IPS-18a (cell line): ENCODE measurements around the gene SLC9A6.
"Not testable (repeated sequence)": the region's sequence is repeated elsewhere in the genome, so short reads cannot be mapped to it uniquely, and the experiment has no call there.

Source experiments
- H3K27ac ChIP-seq: one replicate; pipeline ENCODE4 v1.5.1; 2013; ENCODE audit warnings: low read length
- H3K27me3 ChIP-seq: one replicate; pipeline ENCODE4 v1.6.1; 2013; ENCODE audit warnings: mild to moderate bottlenecking, low read length; ENCODE audit not compliant: control insufficient read depth, insufficient read depth
- H3K36me3 ChIP-seq: one replicate; pipeline ENCODE4 v1.6.1; 2013; ENCODE audit warnings: low read depth, low read length; ENCODE audit not compliant: control insufficient read depth
- H3K4me1 ChIP-seq: one replicate; pipeline ENCODE4 v1.6.1; 2013; ENCODE audit warnings: low read depth, low read length; ENCODE audit not compliant: control insufficient read depth
- H3K4me3 ChIP-seq: one replicate; pipeline ENCODE4 v1.5.1; 2013; ENCODE audit warnings: low read length
- H3K9ac ChIP-seq: one replicate; pipeline ENCODE4 v1.6.1; 2013; ENCODE audit warnings: mild to moderate bottlenecking, low read length, moderate library complexity
- H3K9me3 ChIP-seq: one replicate; pipeline ENCODE4 v1.6.1; 2013; ENCODE audit warnings: low read depth, low read length; ENCODE audit not compliant: control insufficient read depth

Gene SLC9A6

DNA sequence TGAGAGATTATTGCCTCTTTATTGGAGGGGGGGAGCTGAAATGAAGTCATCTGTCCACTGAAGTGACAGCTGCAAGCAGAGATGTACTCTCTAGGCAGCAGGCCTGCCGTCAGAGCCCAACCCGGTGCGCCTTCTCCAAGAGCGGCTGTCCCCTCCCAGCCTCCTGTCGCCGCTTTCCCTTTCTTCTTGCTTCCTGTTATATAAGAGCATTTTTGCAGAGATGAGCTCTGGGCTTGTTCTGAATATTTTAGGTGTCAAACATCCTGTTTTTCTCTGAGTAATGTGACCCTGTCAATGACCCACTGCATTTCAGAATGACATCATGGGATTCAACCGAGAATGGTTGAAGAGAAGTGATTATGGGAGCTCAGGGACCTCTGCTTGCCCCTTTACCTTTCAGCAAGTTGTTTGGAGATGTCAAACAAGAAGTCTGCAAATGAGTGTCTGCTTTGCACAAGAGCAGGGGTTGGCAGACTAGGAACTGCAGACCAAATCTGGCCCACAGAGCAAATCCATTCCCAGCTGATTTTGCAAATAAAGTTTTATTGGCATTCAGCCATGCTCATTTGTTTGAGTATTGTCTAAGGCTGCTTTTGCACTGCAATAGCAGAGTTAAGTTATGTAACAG lies 79.9 kb downstream of the SLC9A6 start:
- no peak overlapping the region for H3K27ac ChIP-seq
- H3K4me3 ChIP-seq, result no peak overlapping the region
- no peaks in the 10 kb centered on the region for H3K4me1 ChIP-seq
- H3K9me3 ChIP-seq, result peaks cover 17% of the 10 kb centered on the region
- no peak overlapping the region for H3K9ac ChIP-seq
- no peaks in the 10 kb centered on the region for H3K36me3 ChIP-seq
- H3K27me3 ChIP-seq, result no peaks in the 10 kb centered on the region

DNA sequence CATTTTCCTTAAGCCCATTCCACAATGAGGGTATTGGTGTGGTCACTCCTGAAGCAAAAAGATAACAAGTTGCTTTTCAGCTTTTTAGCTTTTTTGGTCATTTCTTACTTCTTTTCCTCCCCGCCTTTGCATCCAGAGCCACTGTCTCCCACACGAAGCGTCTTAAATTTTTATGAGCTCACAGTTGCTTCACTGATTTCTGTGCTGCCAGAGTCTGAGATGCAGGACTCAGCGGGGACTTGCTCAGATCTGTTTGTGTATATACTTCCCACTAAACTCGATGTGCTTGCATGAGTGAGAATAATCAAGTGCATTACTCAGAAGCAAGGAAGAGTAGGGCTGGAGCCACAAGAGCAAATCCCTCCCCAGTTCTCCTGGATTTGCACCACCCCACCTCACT lies 81.9 kb downstream of the SLC9A6 start:
- Histone ChIP-seq H3K4me3 (no peak overlapping the region), H3K27me3 (no peaks in the 10 kb centered on the region), H3K9ac (no peak overlapping the region), H3K27ac (no peak overlapping the region), H3K36me3 (no peaks in the 10 kb centered on the region), H3K9me3 (peaks cover 14% of the 10 kb centered on the region), H3K4me1 (no peaks in the 10 kb centered on the region)

DNA sequence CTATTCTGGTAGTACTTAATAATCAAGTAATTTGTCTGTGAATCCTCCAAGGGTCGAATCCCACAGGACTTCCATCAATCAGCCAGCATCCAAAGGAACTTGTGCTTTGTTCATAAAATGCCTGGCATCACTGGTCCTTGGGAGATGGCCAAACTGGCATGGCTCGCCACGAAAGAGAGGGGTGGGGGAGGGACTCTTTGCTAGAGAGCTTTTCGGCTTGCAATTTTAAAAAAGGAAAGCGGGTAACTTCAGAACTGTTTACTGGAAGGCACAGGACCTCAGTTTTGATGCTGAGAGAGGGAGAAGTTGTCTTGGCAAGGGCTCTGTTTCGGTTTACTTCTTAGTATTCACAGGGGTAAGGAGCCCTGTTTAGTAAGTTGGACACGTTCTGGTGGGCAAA lies 82.7 kb downstream of the SLC9A6 start:
- Histone ChIP-seq H3K36me3 (no peaks in the 10 kb centered on the region), H3K9me3 (peaks cover 16% of the 10 kb centered on the region), H3K4me1 (no peaks in the 10 kb centered on the region), H3K9ac (no peak overlapping the region), H3K27ac (no peak overlapping the region), H3K4me3 (no peak overlapping the region), H3K27me3 (no peaks in the 10 kb centered on the region)

DNA sequence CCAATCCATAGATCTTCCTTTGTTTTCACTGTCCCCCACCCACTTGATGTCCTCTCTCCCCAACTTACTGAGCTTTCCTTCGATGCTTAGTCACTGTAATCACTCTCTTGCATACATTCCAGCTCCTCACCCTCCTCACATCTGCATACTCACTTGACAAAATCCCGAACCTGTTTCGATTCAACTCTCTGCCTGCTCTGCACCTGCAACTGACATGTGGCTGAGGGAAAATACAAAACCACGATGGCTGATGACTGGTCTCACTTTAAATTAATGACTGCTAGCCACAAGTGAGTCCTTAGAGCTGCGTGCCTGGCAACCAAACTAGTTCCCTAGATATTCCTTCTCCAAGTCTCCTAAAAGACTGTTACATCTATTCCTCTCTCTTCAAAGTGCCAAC lies 91.7 kb downstream of the SLC9A6 start:
- Histone ChIP-seq H3K9ac (no peak overlapping the region), H3K4me1 (no peaks in the 10 kb centered on the region), H3K27me3 (no peaks in the 10 kb centered on the region), H3K27ac (no peak overlapping the region), H3K4me3 (no peak overlapping the region), H3K36me3 (no peaks in the 10 kb centered on the region), H3K9me3 (peaks cover 11% of the 10 kb centered on the region)

DNA sequence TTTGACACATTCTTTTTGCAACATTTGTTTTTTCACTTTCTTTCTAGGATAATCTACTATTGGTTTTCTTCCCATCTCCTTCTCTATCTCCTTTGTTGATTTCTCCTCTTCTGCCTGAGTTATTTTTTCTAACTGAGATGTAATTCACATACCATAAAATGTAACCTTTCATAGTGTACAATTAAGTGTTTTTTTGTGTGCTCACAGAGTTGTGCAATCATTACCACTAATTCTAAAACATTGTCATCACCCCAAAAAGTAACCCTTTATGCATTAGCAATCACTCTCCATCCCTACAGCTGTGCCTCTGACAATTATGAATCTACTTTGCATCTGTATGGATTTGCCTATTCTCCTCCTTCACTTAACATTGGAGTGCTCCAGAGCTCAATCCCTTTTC lies 95.5 kb downstream of the SLC9A6 start:
- no peaks in the 10 kb centered on the region for H3K27me3 ChIP-seq
- H3K9me3 ChIP-seq, result peaks cover 4% of the 10 kb centered on the region
- H3K9ac ChIP-seq, result no peak overlapping the region
- H3K36me3 ChIP-seq, result no peaks in the 10 kb centered on the region
- no peak overlapping the region for H3K27ac ChIP-seq
- no peaks in the 10 kb centered on the region for H3K4me1 ChIP-seq
- no peak overlapping the region for H3K4me3 ChIP-seq

DNA sequence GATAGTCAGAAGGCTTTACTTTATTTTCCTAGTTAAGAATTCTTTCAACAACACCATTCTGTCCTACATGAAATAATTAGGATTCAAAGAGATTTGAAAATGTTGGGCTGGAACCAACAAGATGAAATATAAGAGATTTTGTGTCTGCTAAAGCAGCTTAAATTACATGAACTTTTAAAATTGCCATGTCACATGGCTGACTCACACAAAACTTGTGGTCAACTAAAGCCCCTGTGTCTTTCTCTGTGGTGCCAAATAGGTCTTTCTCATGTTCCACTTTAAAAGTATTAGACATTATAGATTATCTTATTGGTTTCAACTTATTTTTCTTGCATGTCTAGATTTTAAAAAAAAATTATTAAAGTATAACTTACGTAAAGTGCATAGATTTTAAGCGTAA lies 101.3 kb downstream of the SLC9A6 start:
- Histone ChIP-seq H3K9ac (no peak overlapping the region), H3K4me1 (no peaks in the 10 kb centered on the region), H3K36me3 (no peaks in the 10 kb centered on the region), H3K27ac (no peak overlapping the region), H3K9me3 (no peaks in the 10 kb centered on the region), H3K4me3 (no peak overlapping the region), H3K27me3 (no peaks in the 10 kb centered on the region)

DNA sequence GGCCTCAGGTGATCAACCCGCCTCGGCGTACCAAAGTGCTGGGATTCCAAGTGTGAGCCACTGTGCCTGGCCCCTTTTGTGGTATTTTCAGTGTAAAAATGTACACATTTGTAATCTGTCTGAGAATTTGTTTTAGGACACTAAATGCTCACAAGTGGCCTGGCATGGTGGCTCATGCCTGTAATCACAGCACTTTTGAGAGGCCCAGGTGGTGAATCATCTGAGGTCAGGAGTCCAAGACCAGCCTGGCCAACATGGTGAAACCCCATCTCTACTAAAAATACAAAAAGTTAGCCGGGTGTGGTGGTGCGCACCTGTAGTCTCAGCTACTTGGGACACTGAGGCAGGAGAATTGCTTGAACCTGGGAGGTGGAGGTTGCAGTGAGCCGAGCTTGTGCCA lies 106.7 kb downstream of the SLC9A6 start:
- not testable (repeated sequence) for H3K27me3 ChIP-seq, H3K36me3 ChIP-seq, H3K9ac ChIP-seq, H3K9me3 ChIP-seq, H3K27ac ChIP-seq, H3K4me3 ChIP-seq, H3K4me1 ChIP-seq

DNA sequence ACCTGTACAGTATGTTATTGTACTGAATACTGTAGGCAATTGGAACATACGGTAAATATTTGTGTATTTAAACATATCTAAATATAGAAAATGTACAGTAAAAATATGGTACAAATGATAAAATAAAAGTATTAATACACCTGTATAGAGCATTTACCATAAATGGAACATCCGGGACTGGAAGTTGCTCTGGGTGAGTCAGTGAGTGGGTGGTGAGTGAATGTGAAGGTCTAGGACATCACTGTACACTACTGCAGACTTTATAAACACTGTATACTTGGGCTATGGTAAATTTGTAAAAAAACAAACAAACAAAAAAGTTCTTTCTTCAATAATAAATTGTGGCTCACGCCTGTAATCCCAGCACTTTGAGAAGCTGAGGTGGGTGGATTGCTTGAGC lies 109.7 kb downstream of the SLC9A6 start:
- H3K9ac ChIP-seq, result no peak overlapping the region
- H3K27ac ChIP-seq, result no peak overlapping the region
- H3K27me3 ChIP-seq, result no peaks in the 10 kb centered on the region

More for the DNA sequence above, 109.7 kb downstream of the SLC9A6 start:
- Histone ChIP-seq H3K36me3 (no peaks in the 10 kb centered on the region), H3K4me3 (no peak overlapping the region), H3K9me3 (peaks cover 11% of the 10 kb centered on the region), H3K4me1 (no peaks in the 10 kb centered on the region)
